HFFc6 (cell line): ENCODE measurements around the gene IL15. TPM values are rescaled to one million over a fixed set of nuclear protein-coding genes. Genes with fewer than 3 reads are reported as not detected.
A peak's percentile ranks its signal among the peaks of the same experiment; 100 is the strongest.

Experiments
- DNase-seq: peaks from one replicate; pipeline ENCODE4 v3.0.0-alpha.2; 2018
- H3K27ac Mint-ChIP-seq: 2 replicates; pipeline ENCODE4 v1.8.0; 2020; ENCODE audit warnings: mild to moderate bottlenecking, mixed read lengths
- H3K27me3 Mint-ChIP-seq: 2 replicates; pipeline ENCODE4 v1.8.0; 2021; ENCODE audit warnings: mild to moderate bottlenecking, moderate library complexity, mixed read lengths; ENCODE audit not compliant: insufficient read depth
- H3K36me3 Mint-ChIP-seq: 2 replicates; pipeline ENCODE4 v1.8.0; 2021; ENCODE audit warnings: low read depth, mixed read lengths
- H3K4me1 Mint-ChIP-seq: 2 replicates; pipeline ENCODE4 v1.8.0; 2020; ENCODE audit warnings: low read depth, mixed read lengths
- H3K4me3 Mint-ChIP-seq: 2 replicates; pipeline ENCODE4 v1.8.0; 2020; ENCODE audit warnings: mild to moderate bottlenecking, moderate library complexity, mixed read lengths
- H3K9me3 Mint-ChIP-seq: 2 replicates; pipeline ENCODE4 v1.8.0; 2020; ENCODE audit warnings: mild to moderate bottlenecking, mixed read lengths
- total RNA-seq, 6 experiments: library from RNA; stranded (reverse); fragmentation: NEBNext Ultra II Directional; extraction: Animal tissue kit (Norgen Biotek cat#: 25700); gene quantifications; 2 replicates in 1 of 6; 3 replicates in 5 of 6; pipeline ENCODE4 v1.2.3, GENCODE V29; 2021
- TF ChIP-seq, protein P1 (sequence below): fragments of 200-600 bp; sonication (generic); IDR thresholded peaks from 2 replicates; pipeline ENCODE4 v1.5.0; 2021; ENCODE audit warnings: antibody characterized with exemption, mild to moderate bottlenecking

The IL15 gene
- total RNA-seq, 6 experiments from 2014 or later = 1.9 to 3.9 (median 3.4) TPM

DNA sequence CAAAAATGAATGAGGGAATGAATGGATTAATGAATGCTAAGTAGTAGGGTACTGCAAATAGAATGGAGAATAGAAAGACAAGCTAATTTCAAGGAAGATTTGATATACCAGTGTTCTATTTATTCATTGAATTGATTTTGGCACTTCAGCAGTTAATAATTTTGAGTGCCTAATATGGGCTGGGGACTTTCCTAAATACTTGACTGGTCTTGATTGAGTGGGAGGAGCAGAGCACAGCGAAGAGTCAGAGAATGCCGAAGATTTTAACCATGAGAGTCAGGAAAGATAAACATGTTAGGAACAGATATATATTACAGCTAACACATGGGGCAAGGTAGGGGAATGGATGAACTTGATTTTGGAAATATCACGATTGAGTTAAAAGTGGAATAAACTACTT, 10.6 kb downstream of the IL15 start:
- Mint-ChIP-seq H3K27ac (peak overlapping the region; percentile 1; the same call in 1 of the 2 replicates), H3K36me3 (no peaks in the 10 kb centered on the region), H3K4me1 (peaks cover 79% of the 10 kb centered on the region), H3K27me3 (no peaks in the 10 kb centered on the region), H3K9me3 (no peaks in the 10 kb centered on the region), H3K4me3 (no peak overlapping the region)
- no peak for DNase-seq
- TF ChIP-seq, protein P1, sequence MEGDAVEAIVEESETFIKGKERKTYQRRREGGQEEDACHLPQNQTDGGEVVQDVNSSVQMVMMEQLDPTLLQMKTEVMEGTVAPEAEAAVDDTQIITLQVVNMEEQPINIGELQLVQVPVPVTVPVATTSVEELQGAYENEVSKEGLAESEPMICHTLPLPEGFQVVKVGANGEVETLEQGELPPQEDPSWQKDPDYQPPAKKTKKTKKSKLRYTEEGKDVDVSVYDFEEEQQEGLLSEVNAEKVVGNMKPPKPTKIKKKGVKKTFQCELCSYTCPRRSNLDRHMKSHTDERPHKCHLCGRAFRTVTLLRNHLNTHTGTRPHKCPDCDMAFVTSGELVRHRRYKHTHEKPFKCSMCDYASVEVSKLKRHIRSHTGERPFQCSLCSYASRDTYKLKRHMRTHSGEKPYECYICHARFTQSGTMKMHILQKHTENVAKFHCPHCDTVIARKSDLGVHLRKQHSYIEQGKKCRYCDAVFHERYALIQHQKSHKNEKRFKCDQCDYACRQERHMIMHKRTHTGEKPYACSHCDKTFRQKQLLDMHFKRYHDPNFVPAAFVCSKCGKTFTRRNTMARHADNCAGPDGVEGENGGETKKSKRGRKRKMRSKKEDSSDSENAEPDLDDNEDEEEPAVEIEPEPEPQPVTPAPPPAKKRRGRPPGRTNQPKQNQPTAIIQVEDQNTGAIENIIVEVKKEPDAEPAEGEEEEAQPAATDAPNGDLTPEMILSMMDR = no peak

GRCh38 chr4:141647966-141648365, 11.6 kb downstream of the IL15 start:
- TF ChIP-seq, protein P1 = no peak
- Mint-ChIP-seq H3K4me1 (peaks cover 79% of the 10 kb centered on the region), H3K36me3 (no peaks in the 10 kb centered on the region), H3K27ac (no peak overlapping the region), H3K9me3 (no peaks in the 10 kb centered on the region), H3K27me3 (no peaks in the 10 kb centered on the region), H3K4me3 (no peak overlapping the region)
- no peak for DNase-seq

GRCh38 chr4:141652161-141652778, 15.9 kb downstream of the IL15 start:
- 0 out of 2 replicates have a peak overlapping the region, but pooled peaks have one; percentile 4 for H3K4me3 Mint-ChIP-seq
- DNase-seq = peak; percentile 22
- TF ChIP-seq, protein P1 = no peak
- no peaks in the 10 kb centered on the region for H3K9me3 Mint-ChIP-seq
- H3K36me3 Mint-ChIP-seq = no peaks in the 10 kb centered on the region
- H3K27me3 Mint-ChIP-seq = no peaks in the 10 kb centered on the region
- peak overlapping the region; percentile 7; the same call in 1 of the 2 replicates for H3K27ac Mint-ChIP-seq
- H3K4me1 Mint-ChIP-seq = peaks cover 50% of the 10 kb centered on the region

- Mint-ChIP-seq H3K9me3 (no peaks in the 10 kb centered on the region), H3K4me1 (peaks cover 33% of the 10 kb centered on the region), H3K36me3 (no peaks in the 10 kb centered on the region), H3K27ac (no peak overlapping the region), H3K27me3 (no peaks in the 10 kb centered on the region), H3K4me3 (no peak overlapping the region)
- no peak for DNase-seq
- TF ChIP-seq, protein P1 = peak; percentile 69
Measured at GRCh38 chr4:141654098-141654497, 17.7 kb downstream of the IL15 start.

DNA sequence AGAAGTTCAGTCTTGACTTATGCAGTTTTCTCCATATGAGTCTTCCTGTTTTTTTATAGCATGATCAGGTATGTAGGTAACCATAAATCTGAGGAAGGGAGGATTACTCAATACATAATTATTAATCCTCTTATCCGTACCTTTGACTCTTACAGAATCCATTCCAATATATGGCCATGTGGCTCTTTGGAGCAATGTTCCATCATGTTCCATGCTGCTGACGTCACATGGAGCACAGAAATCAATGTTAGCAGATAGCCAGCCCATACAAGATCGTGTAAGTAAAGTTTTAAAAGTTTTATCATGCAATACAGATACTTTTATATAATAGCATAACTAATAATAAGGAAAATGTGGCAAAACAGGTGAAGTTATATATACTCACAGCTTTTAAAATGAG, 19.6 kb downstream of the IL15 start:
- TF ChIP-seq, protein P1 = no peak
- Mint-ChIP-seq H3K9me3 (no peaks in the 10 kb centered on the region), H3K27ac (no peak overlapping the region)

More for the DNA sequence above, 19.6 kb downstream of the IL15 start:
- H3K4me3 Mint-ChIP-seq = no peak overlapping the region
- DNase-seq = no peak
- H3K27me3 Mint-ChIP-seq = no peaks in the 10 kb centered on the region
- peaks cover 40% of the 10 kb centered on the region for H3K4me1 Mint-ChIP-seq
- peaks cover 3% of the 10 kb centered on the region; the same call in 1 of the 2 replicates for H3K36me3 Mint-ChIP-seq
